NCI-H345 (cell line): Measurements from ENCODE around the gene SURF2.
"Not testable (repeated sequence)": the region's sequence is repeated elsewhere in the genome, so short reads cannot be mapped to it uniquely, and the experiment has no call there.

Experiments
- DNase-seq: peaks from one replicate; lab custom pipeline; 2025; lab: John Stamatoyannopoulos, UW

Gene SURF2

GRCh38 chr9:133356391-133357091 is at the start of gene SURF2, which contains the start of gene SURF1:
Gene SURF2 (plus strand): TSS chr9:133356550. CDS start chr9:133356593, 43 bp downstream.
Gene SURF1 (minus strand): TSS chr9:133356487. CDS start chr9:133356453, 34 bp downstream.
- DNase-seq = peak; percentile 89

- no peak for DNase-seq
These were observed 49.0 kb upstream of the SURF2 start for GRCh38 chr9:133307301-133307700.

GRCh38 chr9:133309608-133310007 is 46.7 kb upstream of the SURF2 start:
- no peak for DNase-seq

- DNase-seq = no peak
These were observed 40.4 kb upstream of the SURF2 start for GRCh38 chr9:133315997-133316396.

- not testable (repeated sequence) for DNase-seq
These were observed 38.8 kb upstream of the SURF2 start for GRCh38 chr9:133317551-133317950.

- no peak for DNase-seq
These were observed 35.9 kb upstream of the SURF2 start for GRCh38 chr9:133320421-133320881.

GRCh38 chr9:133321411-133321935 is 34.9 kb upstream of the SURF2 start:
- no peak for DNase-seq

- DNase-seq = no peak
These were observed 33.6 kb upstream of the SURF2 start for GRCh38 chr9:133322701-133323100.

GRCh38 chr9:133323211-133323610 is 33.1 kb upstream of the SURF2 start:
- no peak for DNase-seq

GRCh38 chr9:133323991-133324703 is 32.2 kb upstream of the SURF2 start:
- DNase-seq = no peak

- DNase-seq = not testable (repeated sequence)
These were observed 29.3 kb upstream of the SURF2 start for GRCh38 chr9:133327021-133327420.

GRCh38 chr9:133327834-133328484 is 28.4 kb upstream of the SURF2 start:
- DNase-seq = no peak

GRCh38 chr9:133329306-133330156 is 26.8 kb upstream of the SURF2 start:
- DNase-seq = not testable (repeated sequence)

- no peak for DNase-seq
These were observed 25.1 kb upstream of the SURF2 start for GRCh38 chr9:133331221-133331620.

GRCh38 chr9:133331641-133332380 is 24.5 kb upstream of the SURF2 start:
- DNase-seq = no peak

- no peak for DNase-seq
These were observed 24.0 kb upstream of the SURF2 start for GRCh38 chr9:133332381-133332730.

GRCh38 chr9:133333011-133333410 is 23.3 kb upstream of the SURF2 start:
- DNase-seq = no peak

GRCh38 chr9:133333566-133333965 is 22.8 kb upstream of the SURF2 start:
- DNase-seq = no peak

- no peak for DNase-seq
These were observed 22.2 kb upstream of the SURF2 start for GRCh38 chr9:133334161-133334560.

GRCh38 chr9:133334888-133335287 is 21.5 kb upstream of the SURF2 start:
- DNase-seq = not testable (repeated sequence)
